Glutamatergic neuron (in vitro differentiated cells): ENCODE measurements around the gene TSNAXIP1. TPM values are rescaled to one million over a fixed set of nuclear protein-coding genes. Genes with fewer than 3 reads are reported as not detected.
A peak's percentile ranks its signal among the peaks of the same experiment; 100 is the strongest.
"Not testable (repeated sequence)": the region's sequence is repeated elsewhere in the genome, so short reads cannot be mapped to it uniquely, and the experiment has no call there.

ENCODE experiments used
- DNase-seq: peaks from one replicate; pipeline ENCODE4 v3.0.0; 2022
- H3K27ac Mint-ChIP-seq: one replicate; pipeline ENCODE4 v1.8.0; 2020; ENCODE audit warnings: mild to moderate bottlenecking, mixed read lengths, inconsistent platforms; ENCODE audit not compliant: unreplicated experiment
- H3K27me3 Mint-ChIP-seq: one replicate; pipeline ENCODE4 v1.8.0; 2020; ENCODE audit warnings: mild to moderate bottlenecking, moderate library complexity, mixed read lengths, inconsistent platforms; ENCODE audit not compliant: unreplicated experiment
- H3K36me3 Mint-ChIP-seq: one replicate; pipeline ENCODE4 v1.8.0; 2020; ENCODE audit warnings: mild to moderate bottlenecking, mixed read lengths, inconsistent platforms; ENCODE audit not compliant: unreplicated experiment
- H3K4me1 Mint-ChIP-seq: one replicate; pipeline ENCODE4 v1.8.0; 2020; ENCODE audit warnings: mild to moderate bottlenecking, low read depth, mixed read lengths, inconsistent platforms; ENCODE audit not compliant: unreplicated experiment
- H3K4me3 Mint-ChIP-seq: one replicate; pipeline ENCODE4 v1.8.0; 2020; ENCODE audit warnings: mild to moderate bottlenecking, mixed read lengths, inconsistent platforms; ENCODE audit not compliant: unreplicated experiment
- H3K9me3 Mint-ChIP-seq: one replicate; pipeline ENCODE4 v1.8.0; 2020; ENCODE audit warnings: mild to moderate bottlenecking, moderate library complexity, mixed read lengths, inconsistent platforms; ENCODE audit not compliant: unreplicated experiment
- total RNA-seq: library from RNA; stranded (reverse); fragmentation: NEBNext Ultra II Directional; extraction: Animal tissue kit (Norgen Biotek cat#: 25700); gene quantifications from one replicate; pipeline ENCODE4 v1.2.1, GENCODE V29; 2021; ENCODE audit not compliant: unreplicated experiment
- TF ChIP-seq, protein P1 (sequence below): fragments of 200-600 bp; sonication (generic); IDR thresholded peaks from one replicate; pipeline ENCODE4 v1.5.0; 2021; ENCODE audit not compliant: partially characterized antibody, unreplicated experiment

TSNAXIP1 gene
- total RNA-seq, 1 donor from 2014 or later, result 3.4 TPM

DNA sequence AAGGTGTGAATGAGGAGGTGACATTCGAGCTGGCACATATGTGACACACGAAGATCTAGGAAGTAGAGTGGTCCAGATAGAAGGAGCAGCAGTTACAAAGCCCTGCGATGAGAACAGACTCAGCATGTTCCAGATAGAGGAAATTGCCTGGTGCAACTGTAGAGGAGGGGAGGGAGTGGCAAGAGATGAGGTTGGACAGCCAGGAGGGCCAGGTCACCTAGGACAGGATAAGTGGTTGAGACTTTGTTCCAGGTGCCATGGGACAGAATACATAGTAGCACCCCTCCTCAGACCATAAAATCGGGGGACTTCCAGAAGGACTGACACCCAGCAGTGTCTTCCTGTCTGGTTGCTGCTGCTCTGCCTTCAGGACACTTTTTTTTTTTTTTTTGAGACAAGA is 51.8 kb downstream of the TSNAXIP1 start:
- TF ChIP-seq, protein P1, sequence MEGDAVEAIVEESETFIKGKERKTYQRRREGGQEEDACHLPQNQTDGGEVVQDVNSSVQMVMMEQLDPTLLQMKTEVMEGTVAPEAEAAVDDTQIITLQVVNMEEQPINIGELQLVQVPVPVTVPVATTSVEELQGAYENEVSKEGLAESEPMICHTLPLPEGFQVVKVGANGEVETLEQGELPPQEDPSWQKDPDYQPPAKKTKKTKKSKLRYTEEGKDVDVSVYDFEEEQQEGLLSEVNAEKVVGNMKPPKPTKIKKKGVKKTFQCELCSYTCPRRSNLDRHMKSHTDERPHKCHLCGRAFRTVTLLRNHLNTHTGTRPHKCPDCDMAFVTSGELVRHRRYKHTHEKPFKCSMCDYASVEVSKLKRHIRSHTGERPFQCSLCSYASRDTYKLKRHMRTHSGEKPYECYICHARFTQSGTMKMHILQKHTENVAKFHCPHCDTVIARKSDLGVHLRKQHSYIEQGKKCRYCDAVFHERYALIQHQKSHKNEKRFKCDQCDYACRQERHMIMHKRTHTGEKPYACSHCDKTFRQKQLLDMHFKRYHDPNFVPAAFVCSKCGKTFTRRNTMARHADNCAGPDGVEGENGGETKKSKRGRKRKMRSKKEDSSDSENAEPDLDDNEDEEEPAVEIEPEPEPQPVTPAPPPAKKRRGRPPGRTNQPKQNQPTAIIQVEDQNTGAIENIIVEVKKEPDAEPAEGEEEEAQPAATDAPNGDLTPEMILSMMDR, result no peak
- H3K27ac Mint-ChIP-seq, result peak overlapping the region; percentile 55
- H3K4me3 Mint-ChIP-seq, result no peak overlapping the region
- no peaks in the 10 kb centered on the region for H3K36me3 Mint-ChIP-seq
- no peak for DNase-seq
- peaks cover 3% of the 10 kb centered on the region for H3K9me3 Mint-ChIP-seq
- peaks cover 31% of the 10 kb centered on the region for H3K4me1 Mint-ChIP-seq
- H3K27me3 Mint-ChIP-seq, result peaks cover 4% of the 10 kb centered on the region

- H3K36me3 Mint-ChIP-seq, result no peaks in the 10 kb centered on the region
- no peak for DNase-seq
- peaks cover 30% of the 10 kb centered on the region for H3K4me1 Mint-ChIP-seq
- peak overlapping the region; percentile 73 for H3K27ac Mint-ChIP-seq
- peaks cover 4% of the 10 kb centered on the region for H3K27me3 Mint-ChIP-seq
- TF ChIP-seq, protein P1, result no peak
- H3K9me3 Mint-ChIP-seq, result peaks cover 3% of the 10 kb centered on the region
- H3K4me3 Mint-ChIP-seq, result no peak overlapping the region
These were observed 54.1 kb downstream of the TSNAXIP1 start for GRCh38 chr16:67860589-67861398.

DNA sequence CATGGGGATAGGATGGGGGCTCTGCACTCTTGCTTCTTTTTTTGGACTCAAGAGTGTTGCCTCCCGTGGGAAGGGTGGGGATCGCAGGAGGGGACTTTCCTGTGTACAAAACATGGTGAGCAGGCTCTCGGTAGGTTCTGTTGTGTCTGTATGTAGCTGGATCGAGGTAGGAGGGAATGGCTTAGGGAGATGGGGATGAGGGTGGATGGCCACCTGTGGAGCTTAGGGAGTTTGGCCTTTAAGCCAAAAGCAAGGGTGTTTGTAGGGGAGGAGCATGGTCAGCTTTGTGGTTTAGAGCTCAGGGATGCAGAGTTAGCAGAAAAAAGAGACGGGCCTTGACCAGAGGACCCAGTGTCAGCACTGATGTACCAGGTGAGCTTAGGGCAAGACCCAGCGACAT is 55.2 kb downstream of the TSNAXIP1 start:
- peak overlapping the region; percentile 20 for H3K4me3 Mint-ChIP-seq
- H3K36me3 Mint-ChIP-seq, result no peaks in the 10 kb centered on the region
- peaks cover 26% of the 10 kb centered on the region for H3K4me1 Mint-ChIP-seq
- TF ChIP-seq, protein P1, result no peak
- DNase-seq, result no peak
- H3K27ac Mint-ChIP-seq, result peak overlapping the region; percentile 57
- peaks cover 3% of the 10 kb centered on the region for H3K9me3 Mint-ChIP-seq
- H3K27me3 Mint-ChIP-seq, result peaks cover 4% of the 10 kb centered on the region

DNA sequence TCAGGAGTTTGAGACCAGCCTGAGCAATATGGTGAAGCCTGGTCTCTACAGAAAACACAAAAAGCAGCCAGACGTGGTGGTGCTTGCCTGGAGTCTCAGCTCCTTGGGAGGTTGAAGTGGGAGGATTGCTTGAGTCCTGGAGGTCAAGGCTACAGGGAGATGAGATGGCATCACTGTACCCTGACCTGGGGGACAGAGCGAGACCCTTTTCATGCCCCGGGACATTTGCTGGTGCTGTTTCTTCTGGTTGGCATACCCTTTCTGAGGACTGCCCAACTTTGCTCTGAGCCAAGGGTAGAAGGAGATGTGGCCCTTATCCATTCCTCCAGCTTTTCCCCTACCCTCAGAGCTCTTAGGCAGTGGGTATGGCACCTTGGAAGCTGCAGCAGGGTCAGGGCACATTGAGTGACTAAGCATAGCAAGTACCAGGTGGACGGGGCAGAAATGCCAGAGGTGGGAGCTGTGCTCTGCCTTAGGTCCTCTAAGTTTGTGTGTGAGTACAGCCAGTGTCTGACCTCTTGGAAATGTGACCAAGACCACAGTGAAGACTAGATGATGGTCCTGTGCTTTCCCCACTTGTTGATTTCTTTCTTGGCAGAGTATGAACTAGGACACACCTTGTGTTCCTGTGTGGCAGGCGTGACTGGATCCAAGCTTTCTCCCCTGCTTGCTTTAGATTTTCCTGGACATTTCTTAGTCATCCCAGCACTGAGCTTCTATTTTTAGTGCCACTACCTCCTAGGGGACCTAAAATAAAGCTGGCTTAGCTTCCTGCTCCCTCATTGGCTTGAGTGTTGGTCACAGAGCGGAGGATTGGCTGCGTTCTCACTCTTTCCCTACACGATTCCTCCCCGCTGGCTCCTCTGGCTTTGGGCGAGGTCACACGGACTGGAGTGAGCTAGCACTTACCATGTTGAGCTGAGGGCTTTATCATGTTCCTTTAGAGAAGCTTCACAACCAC is 56.2 kb downstream of the TSNAXIP1 start:
- Mint-ChIP-seq H3K27ac (peak overlapping the region; percentile 62), H3K27me3 (peaks cover 4% of the 10 kb centered on the region), H3K4me3 (peak overlapping the region; percentile 68), H3K9me3 (peaks cover 3% of the 10 kb centered on the region), H3K36me3 (no peaks in the 10 kb centered on the region), H3K4me1 (peaks cover 24% of the 10 kb centered on the region)
- TF ChIP-seq, protein P1, result no peak
- DNase-seq, result peak; percentile 32

DNA sequence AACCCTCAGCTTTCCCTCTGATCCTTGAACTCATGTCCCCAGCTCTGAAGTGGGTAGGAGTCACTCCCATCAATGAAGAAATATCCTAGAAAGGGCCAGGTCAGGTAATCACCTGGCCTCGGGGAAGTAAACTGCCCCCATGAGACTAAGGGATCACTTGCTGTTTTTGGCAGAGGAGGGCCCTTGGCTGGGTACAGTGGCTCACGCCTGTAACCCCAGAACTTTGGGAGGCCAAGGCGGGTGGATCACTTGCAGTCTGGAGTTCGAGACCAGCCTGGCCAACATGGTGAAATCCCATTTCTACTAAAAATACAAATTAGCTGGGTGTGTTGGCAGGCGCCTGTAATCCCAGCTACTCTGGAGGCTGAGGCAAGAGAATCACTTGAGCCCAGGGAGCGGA is 57.4 kb downstream of the TSNAXIP1 start:
- not testable (repeated sequence) for H3K4me3 Mint-ChIP-seq, DNase-seq, H3K27me3 Mint-ChIP-seq, H3K27ac Mint-ChIP-seq, H3K36me3 Mint-ChIP-seq, H3K9me3 Mint-ChIP-seq
- peaks cover 24% of the 10 kb centered on the region for H3K4me1 Mint-ChIP-seq
